ENCODE data around the gene C2CD4C. TPM values are rescaled to one million over a fixed set of nuclear protein-coding genes. Genes with fewer than 3 reads are reported as not detected.

Gene C2CD4C
- polyA plus RNA-seq, 1 donor (not counting 4 experiments of a cell fraction or from before 2014, with no cell fraction given), result 1.6 TPM

DNA sequence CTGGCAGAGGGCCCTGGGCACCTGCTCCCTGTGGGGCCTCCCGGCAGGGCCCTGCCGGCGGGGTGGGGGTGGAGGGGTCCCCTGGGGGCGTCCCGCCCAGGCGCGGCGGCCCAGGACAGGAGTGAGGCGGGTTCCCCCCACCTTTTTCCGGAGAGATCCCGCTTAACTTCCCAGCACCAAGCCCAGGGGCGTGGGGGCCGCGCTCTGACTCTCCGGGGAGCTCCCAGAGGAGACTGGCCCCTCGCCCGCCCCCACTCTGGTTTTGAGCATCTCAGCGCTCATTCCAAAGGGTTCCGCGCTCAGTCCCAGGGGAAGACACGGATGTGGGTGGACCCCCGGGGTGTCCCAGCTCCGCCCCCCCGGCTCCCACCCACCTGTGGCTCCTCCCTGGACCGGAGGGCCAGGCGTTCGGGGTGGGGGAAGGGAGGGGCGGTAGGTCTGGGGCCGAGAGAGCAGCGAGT, 476 bp downstream of the C2CD4C start:
- no peak for FAIRE-seq
- dilution Hi-C loops (cut with MboI; ENCODE audit: extremely low pct_ligation_motif_present, low sequenced_read_pairs), result no loop called here
- Histone ChIP-seq H3K27ac (ENCODE audit: control insufficient read depth, insufficient read depth, low read length) (no peak overlapping the region), H3K36me3 (ENCODE audit: control insufficient read depth in 2 of 2, extremely low read depth in 1 of 2, insufficient read depth in 2 of 2, low read length in 2 of 2) (no peaks in the 10 kb centered on the region), H3K79me2 (ENCODE audit: control insufficient read depth, insufficient read depth, low read length) (no peaks in the 10 kb centered on the region), H3K4me2 (ENCODE audit: control insufficient read depth, extremely low read depth, insufficient read depth, low read depth, low read length) (peak overlapping the region; percentile 54), H3K9ac (ENCODE audit: control insufficient read depth, extremely low read depth, insufficient read depth, low read length) (no peak overlapping the region), H2AFZ (ENCODE audit: control insufficient read depth, low read length) (no peak overlapping the region), H3K4me3 (ENCODE audit: control insufficient read depth in 2 of 3, extremely low read depth in 1 of 3, insufficient read depth in 2 of 3, low read depth in 1 of 3, low read length in 3 of 3) (peak overlapping the region; percentile 13 to 68 (median 65)), H3K9me3 (ENCODE audit: control insufficient read depth, low read depth, low read length) (no peaks in the 10 kb centered on the region), H3K4me1 (ENCODE audit: control insufficient read depth, extremely low read depth, insufficient read depth, low read length) (peaks cover 4% of the 10 kb centered on the region), H4K20me1 (ENCODE audit: control insufficient read depth, extremely low read depth, insufficient read depth, low read length) (no peaks in the 10 kb centered on the region), H3K27me3 (ENCODE audit: control insufficient read depth, extremely low read depth, insufficient read depth, low read length) (peaks cover 37% of the 10 kb centered on the region), H3K9me1 (ENCODE audit: control insufficient read depth, extremely low read depth, insufficient read depth, low read length) (no peaks in the 10 kb centered on the region)
- TF ChIP-seq, protein P1, sequence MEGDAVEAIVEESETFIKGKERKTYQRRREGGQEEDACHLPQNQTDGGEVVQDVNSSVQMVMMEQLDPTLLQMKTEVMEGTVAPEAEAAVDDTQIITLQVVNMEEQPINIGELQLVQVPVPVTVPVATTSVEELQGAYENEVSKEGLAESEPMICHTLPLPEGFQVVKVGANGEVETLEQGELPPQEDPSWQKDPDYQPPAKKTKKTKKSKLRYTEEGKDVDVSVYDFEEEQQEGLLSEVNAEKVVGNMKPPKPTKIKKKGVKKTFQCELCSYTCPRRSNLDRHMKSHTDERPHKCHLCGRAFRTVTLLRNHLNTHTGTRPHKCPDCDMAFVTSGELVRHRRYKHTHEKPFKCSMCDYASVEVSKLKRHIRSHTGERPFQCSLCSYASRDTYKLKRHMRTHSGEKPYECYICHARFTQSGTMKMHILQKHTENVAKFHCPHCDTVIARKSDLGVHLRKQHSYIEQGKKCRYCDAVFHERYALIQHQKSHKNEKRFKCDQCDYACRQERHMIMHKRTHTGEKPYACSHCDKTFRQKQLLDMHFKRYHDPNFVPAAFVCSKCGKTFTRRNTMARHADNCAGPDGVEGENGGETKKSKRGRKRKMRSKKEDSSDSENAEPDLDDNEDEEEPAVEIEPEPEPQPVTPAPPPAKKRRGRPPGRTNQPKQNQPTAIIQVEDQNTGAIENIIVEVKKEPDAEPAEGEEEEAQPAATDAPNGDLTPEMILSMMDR (optimal IDR thresholded peaks at IDR 0.05 in 1 of 3, IDR thresholded peaks at IDR 0.05 in 1 of 3, conservative IDR thresholded peaks at IDR 0.05 in 1 of 3; ENCODE audit: extremely low read depth in 1 of 3, insufficient read depth in 2 of 3, low read length in 3 of 3), result no peak
- TF ChIP-seq EZH2 (IDR thresholded peaks at IDR 0.05; ENCODE audit: low read length), result no peak
- DNase-seq (ENCODE audit: low read depth, low spot score), result no peak

DNA sequence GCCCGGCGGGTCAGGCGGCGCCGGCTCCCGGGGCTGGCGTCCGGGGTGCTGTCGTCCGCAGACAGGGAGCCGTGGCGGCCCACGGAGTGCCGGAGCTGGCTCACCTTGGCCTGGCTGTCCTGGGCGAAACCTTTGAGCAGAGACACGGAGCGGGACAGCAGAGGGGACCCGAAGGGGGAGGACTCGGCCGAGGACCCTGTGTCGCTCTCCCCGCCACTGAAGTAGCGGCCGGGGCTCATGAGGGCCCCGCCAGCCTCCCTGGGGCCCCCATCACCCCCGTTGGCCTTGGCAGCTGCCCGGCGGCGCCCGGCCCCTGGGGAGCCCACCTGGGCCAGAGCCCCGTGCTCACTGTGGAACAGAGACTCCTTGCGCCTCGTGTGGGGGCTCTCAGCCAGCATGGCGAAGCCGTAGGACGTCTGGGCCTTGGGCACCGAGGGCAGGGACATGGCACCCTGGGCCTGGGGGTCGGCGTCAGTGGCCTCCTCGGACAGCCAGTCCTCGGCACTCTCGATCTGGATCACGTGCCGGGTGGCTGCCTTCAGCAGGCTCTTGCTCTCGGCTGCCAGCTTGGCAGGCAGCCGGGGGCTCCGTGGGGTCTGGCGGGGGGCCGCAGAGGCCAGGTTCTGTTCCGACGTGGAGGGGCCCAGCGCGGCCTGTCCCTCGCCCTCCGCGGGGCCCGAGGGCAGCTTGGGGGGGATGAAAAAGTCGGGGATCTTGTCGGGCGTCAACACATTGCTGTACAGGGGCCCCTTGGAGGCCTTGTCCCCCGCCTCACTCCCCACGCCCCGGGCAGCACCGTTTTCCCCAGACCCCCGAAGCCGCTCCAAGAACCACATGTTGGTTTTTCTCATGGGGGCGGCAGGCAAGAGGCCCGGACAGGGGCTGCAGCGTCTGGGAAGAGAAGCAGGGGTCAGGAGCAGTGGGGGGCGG, 1.2 kb downstream of the C2CD4C start:
- FAIRE-seq, result no peak

More for the DNA sequence above, 1.2 kb downstream of the C2CD4C start:
- TF ChIP-seq EZH2 (IDR thresholded peaks at IDR 0.05; ENCODE audit: low read length), result no peak
- TF ChIP-seq, protein P1 (optimal IDR thresholded peaks at IDR 0.05 in 1 of 3, IDR thresholded peaks at IDR 0.05 in 1 of 3, conservative IDR thresholded peaks at IDR 0.05 in 1 of 3; ENCODE audit: extremely low read depth in 1 of 3, insufficient read depth in 2 of 3, low read length in 3 of 3), result no peak
- Histone ChIP-seq H4K20me1 (ENCODE audit: control insufficient read depth, extremely low read depth, insufficient read depth, low read length) (no peaks in the 10 kb centered on the region), H2AFZ (ENCODE audit: control insufficient read depth, low read length) (no peak overlapping the region), H3K9me1 (ENCODE audit: control insufficient read depth, extremely low read depth, insufficient read depth, low read length) (no peaks in the 10 kb centered on the region), H3K4me3 (ENCODE audit: control insufficient read depth in 2 of 3, extremely low read depth in 1 of 3, insufficient read depth in 2 of 3, low read depth in 1 of 3, low read length in 3 of 3) (peak overlapping the region in 2 of 3 experiments; percentile 65 to 68), H3K9ac (ENCODE audit: control insufficient read depth, extremely low read depth, insufficient read depth, low read length) (no peak overlapping the region), H3K4me1 (ENCODE audit: control insufficient read depth, extremely low read depth, insufficient read depth, low read length) (peaks cover 4% of the 10 kb centered on the region), H3K79me2 (ENCODE audit: control insufficient read depth, insufficient read depth, low read length) (no peaks in the 10 kb centered on the region), H3K4me2 (ENCODE audit: control insufficient read depth, extremely low read depth, insufficient read depth, low read depth, low read length) (peak overlapping the region; percentile 22), H3K27ac (ENCODE audit: control insufficient read depth, insufficient read depth, low read length) (no peak overlapping the region), H3K36me3 (ENCODE audit: control insufficient read depth in 2 of 2, extremely low read depth in 1 of 2, insufficient read depth in 2 of 2, low read length in 2 of 2) (no peaks in the 10 kb centered on the region), H3K27me3 (ENCODE audit: control insufficient read depth, extremely low read depth, insufficient read depth, low read length) (peaks cover 37% of the 10 kb centered on the region), H3K9me3 (ENCODE audit: control insufficient read depth, low read depth, low read length) (no peaks in the 10 kb centered on the region)
- dilution Hi-C loops (cut with MboI; ENCODE audit: extremely low pct_ligation_motif_present, low sequenced_read_pairs), result no loop called here
- DNase-seq (ENCODE audit: low read depth, low spot score), result no peak

Data from keratinocyte (primary cell).